ENCODE results near the gene UCK1.
A peak's percentile ranks its signal among the peaks of the same experiment; 100 is the strongest.
"Not testable (repeated sequence)": the region's sequence is repeated elsewhere in the genome, so short reads cannot be mapped to it uniquely, and the experiment has no call there.

Gene UCK1

GRCh38 chr9:131523451-131524435 is 7.3 kb downstream of the UCK1 start:
- no peak for DNase-seq (ENCODE audit: low read depth, low spot score)

- DNase-seq (ENCODE audit: low read depth, low spot score): no peak
Observed at GRCh38 chr9:131523086-131523388, 8.0 kb downstream of the UCK1 start.

GRCh38 chr9:131522257-131523085 is 8.6 kb downstream of the UCK1 start:
- no peak for DNase-seq (ENCODE audit: low read depth, low spot score)

- DNase-seq (ENCODE audit: low read depth, low spot score): no peak
Observed at GRCh38 chr9:131521822-131522221, 9.2 kb downstream of the UCK1 start.

GRCh38 chr9:131521203-131521602 is 9.9 kb downstream of the UCK1 start:
- DNase-seq (ENCODE audit: low read depth, low spot score): no peak

DNA sequence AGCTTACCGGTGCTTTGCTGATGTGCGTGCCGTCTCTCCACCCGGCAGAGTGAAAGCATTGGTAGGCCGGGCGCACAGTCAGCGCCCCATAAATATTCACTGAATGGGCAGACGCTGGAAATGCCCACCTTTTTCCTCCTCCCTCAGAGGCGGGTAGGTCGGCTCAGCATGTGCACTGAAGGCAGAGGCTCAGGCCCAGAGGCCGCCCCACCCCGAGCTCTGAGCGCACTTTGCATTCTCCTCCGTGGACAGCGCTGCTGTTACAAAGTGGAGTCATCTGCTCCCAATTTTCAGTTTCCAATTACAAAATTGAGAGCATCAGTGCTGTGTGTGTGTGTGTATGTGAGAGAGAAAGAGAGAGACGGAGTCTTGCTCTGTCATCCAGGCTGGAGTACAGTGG is 10.6 kb downstream of the UCK1 start:
- no peak for DNase-seq (ENCODE audit: low read depth, low spot score)

DNA sequence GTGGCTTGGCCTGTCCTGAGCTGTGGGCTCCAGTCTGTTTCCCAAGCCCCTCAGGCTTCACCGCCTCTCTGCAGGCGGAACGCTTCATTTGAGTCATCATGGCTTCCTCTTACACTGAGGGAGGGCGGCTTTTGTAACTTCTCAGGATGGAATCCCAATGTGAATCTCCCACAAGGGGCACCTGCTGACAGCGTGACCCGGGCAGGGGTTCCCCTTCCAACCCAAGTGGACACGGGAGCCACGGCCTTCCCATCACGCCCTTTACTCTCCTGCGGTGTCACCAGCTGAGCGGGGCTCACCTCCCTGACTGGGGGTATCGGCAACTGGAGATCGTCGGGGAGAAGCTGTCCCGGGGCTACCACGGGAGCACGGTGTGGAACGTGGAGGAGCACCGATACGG is 12.5 kb downstream of the UCK1 start:
- no peak for DNase-seq (ENCODE audit: low read depth, low spot score)

GRCh38 chr9:131517761-131518190 is 13.3 kb downstream of the UCK1 start:
- no peak for DNase-seq (ENCODE audit: low read depth, low spot score)

GRCh38 chr9:131516930-131517329 is 14.1 kb downstream of the UCK1 start:
- DNase-seq (ENCODE audit: low read depth, low spot score): no peak

- DNase-seq (ENCODE audit: low read depth, low spot score): no peak
Observed at GRCh38 chr9:131516100-131516499, 15.0 kb downstream of the UCK1 start.

- not testable (repeated sequence) for DNase-seq (ENCODE audit: low read depth, low spot score)
Observed at GRCh38 chr9:131515559-131516031, 15.5 kb downstream of the UCK1 start.

GRCh38 chr9:131513177-131513576 is 17.9 kb downstream of the UCK1 start:
- DNase-seq (ENCODE audit: low read depth, low spot score): no peak

DNA sequence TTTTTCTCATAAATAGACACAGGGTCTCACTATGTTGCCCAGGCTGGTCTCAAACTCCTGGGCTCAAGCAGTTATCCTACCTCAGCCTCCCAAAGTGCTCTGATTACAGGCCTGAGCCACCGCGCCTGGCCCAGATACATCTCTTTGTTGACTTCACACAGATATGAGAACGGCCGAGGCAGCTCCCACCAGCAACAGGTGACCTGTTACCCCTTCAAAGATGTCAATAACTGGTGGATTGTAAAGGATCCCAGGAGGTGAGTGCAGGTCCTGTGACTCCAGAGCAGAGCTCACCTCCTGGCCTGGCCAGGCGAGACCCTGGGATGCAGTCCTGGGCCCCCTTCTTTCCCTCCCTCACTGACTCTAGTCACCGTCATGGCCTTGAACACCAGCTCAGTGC is 19.2 kb downstream of the UCK1 start:
- DNase-seq (ENCODE audit: low read depth, low spot score): no peak

DNA sequence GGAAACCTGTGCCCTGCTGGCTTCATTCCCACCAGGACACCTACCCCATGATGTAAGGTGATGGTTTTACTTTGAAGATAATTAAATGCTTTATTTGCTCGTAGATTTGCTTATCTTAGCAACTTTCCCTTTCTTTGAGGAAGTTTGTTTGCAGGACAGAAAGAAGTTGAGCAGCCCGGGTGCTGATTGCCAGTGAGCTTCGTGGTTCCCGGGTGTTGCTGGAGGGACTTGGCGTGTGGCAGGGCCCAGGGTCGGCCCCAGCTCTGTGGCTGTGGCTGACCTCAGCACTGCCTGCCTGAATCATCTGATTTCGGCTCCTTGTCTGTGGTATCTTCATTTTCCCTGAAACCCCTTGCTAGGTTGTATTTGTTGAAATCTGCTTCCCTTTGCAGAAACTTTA is 19.6 kb downstream of the UCK1 start:
- no peak for DNase-seq (ENCODE audit: low read depth, low spot score)

DNA sequence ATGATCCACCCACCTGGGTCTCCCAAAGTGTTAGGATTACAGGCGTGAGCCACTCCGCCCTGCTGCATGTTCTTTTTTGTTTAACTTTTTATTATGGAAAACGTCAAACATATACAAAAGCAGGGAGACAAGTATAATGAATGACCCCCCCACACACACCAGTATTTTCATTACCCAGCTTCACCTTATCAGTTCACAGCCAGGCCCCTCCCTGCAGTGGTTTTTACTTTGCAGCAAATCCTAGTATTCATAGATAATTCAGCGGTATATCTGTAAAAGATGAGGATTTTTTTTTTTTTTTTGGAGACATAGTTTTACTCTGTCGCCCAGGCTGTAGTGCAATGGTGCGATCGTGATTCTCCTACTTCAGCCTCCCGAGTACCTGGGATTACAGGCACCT is 26.1 kb downstream of the UCK1 start:
- DNase-seq (ENCODE audit: low read depth, low spot score): no peak

GRCh38 chr9:131503626-131504465 is 27.2 kb downstream of the UCK1 start:
- DNase-seq (ENCODE audit: low read depth, low spot score): no peak

DNA sequence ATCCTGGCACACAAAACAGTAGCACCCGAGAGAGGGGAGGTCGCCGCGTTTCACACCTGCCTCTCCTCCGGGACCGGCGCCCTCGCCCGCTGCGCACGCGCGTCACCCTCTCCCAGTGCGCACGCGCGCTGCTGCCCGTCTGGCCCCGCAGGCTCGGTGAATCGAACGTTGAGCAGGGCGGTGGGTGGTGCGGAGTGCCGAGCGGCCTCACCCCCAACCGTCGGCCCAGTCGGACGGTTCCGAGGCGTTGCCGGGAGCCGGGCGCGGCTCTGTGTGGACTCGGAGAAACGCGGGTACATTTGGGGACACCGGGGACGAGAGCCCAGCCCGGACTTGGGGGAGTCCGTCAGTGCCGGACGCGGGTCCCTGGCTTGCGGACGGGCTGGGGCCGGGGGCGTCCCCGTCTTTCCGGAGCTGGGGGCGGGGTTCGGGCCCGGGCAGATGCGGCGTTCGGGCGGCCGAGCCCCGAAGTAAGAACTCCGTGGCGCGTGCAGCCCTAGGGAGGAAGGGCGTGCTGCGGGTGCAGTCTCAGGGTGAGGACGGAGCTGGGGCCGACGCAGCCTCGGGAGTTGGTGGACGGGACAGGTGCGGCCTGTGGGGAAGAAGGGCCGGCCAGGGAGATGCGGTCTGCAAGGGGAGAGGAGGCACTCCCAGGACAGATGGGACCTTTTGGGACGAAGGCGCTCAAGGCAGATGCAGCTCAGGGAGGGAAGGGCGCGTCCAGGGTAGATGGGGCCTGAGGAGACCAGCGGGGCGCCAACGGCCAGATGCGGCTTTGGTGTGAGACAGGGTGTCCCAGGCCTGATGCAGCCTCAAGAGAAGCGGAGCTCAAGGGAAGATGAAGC is 28.1 kb downstream of the UCK1 start, which contains the start of gene POMT1:
TSS of gene POMT1 (plus strand) at position 138 of the 845 bp plus-strand sequence. CDS start 1,301 bp downstream, outside the sequence.
- peak; percentile 39 for DNase-seq (ENCODE audit: low read depth, low spot score)

- DNase-seq (ENCODE audit: low read depth, low spot score): no peak
Observed at GRCh38 chr9:131500939-131501541, 30.0 kb downstream of the UCK1 start.

DNA sequence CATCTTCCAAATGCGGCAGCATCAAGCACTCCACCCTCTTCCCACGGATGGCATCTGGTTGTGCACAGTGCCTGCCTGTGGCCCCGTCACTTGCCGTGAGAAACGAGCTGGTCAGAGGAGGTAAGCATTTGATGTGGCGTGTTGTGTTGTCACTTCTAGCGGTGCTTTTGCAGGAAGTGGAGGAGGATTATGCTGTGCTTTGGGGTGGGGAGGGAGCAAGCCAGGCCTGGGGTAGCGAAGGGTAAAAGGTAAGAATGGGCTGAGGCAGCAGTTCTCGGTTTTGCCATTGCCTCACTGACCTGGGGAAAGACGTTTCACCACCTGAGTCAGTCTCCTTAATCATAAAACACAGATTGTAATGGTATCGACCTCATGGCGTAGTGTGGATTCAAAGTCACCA is 30.7 kb downstream of the UCK1 start:
- no peak for DNase-seq (ENCODE audit: low read depth, low spot score)

DNA sequence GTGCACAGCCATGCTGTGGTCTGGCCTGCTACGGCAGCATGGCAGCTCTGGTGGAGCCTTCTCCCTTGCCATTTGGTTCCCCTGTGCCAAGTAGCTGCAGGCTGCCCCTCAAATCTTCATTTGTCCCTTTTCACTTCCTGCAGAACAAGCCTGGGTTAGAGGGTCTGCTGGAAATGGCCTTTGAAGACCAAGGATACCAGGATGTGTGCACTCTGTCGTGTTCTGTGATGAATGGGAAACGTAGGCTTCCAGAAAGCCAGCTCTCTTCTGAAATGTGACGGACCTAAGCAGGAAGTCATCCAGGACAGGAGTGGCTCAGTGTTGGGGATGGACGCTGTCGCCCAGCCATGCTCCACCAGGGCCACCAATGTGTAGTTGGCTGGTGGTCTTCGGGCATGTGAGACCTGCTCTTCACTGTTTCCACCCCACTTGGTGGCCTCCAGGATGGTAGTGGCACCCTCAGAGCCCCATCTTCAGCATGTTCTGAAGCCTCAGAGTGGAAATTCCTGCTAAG is 31.8 kb downstream of the UCK1 start:
- DNase-seq (ENCODE audit: low read depth, low spot score): no peak

Measured in smooth muscle cell of the brain vasculature (primary cell).